HCEC 1CT (cell line): ENCODE measurements around the gene S1PR5.
"Not testable (repeated sequence)": the region's sequence is repeated elsewhere in the genome, so short reads cannot be mapped to it uniquely, and the experiment has no call there.

Experiments used
- DNase-seq: peaks from one replicate; pipeline ENCODE4 v3.0.0-alpha.2; 2017

S1PR5 gene

GRCh38 chr19:10543420-10544241 lies 26.4 kb upstream of the S1PR5 start, which contains the start of gene ATG4D:
ATG4D (plus strand) TSS chr19:10543904; CDS start chr19:10544091, 187 bp downstream.
- DNase-seq: peak; percentile 61

- no peak for DNase-seq
These were observed 25.8 kb upstream of the S1PR5 start for GRCh38 chr19:10543059-10543419.

GRCh38 chr19:10539016-10539415 lies 21.8 kb upstream of the S1PR5 start:
- not testable (repeated sequence) for DNase-seq

GRCh38 chr19:10538204-10538983 lies 21.1 kb upstream of the S1PR5 start:
- no peak for DNase-seq

GRCh38 chr19:10537668-10538067 lies 20.4 kb upstream of the S1PR5 start:
- no peak for DNase-seq

GRCh38 chr19:10535613-10536012 lies 18.4 kb upstream of the S1PR5 start:
- no peak for DNase-seq

- peak; percentile 65 for DNase-seq
These were observed 16.6 kb upstream of the S1PR5 start for GRCh38 chr19:10533646-10534386.

GRCh38 chr19:10532457-10532856 lies 15.2 kb upstream of the S1PR5 start:
- no peak for DNase-seq

- not testable (repeated sequence) for DNase-seq
These were observed 9.6 kb upstream of the S1PR5 start for GRCh38 chr19:10526887-10527286.

GRCh38 chr19:10525636-10526035 lies 8.4 kb upstream of the S1PR5 start:
- no peak for DNase-seq

GRCh38 chr19:10523135-10523636 lies 5.9 kb upstream of the S1PR5 start:
- no peak for DNase-seq

- no peak for DNase-seq
These were observed 4.4 kb upstream of the S1PR5 start for GRCh38 chr19:10521461-10522171.

- no peak for DNase-seq
These were observed 3.5 kb upstream of the S1PR5 start for GRCh38 chr19:10520652-10521318.

GRCh38 chr19:10519421-10519820 lies 2.2 kb upstream of the S1PR5 start:
- no peak for DNase-seq

- no peak for DNase-seq
These were observed 1.5 kb upstream of the S1PR5 start for GRCh38 chr19:10518444-10519361.

- DNase-seq: peak; percentile 7
These were observed 655 bp upstream of the S1PR5 start for GRCh38 chr19:10517760-10518443.

- peak; percentile 21 for DNase-seq
These were observed 468 bp downstream of the S1PR5 start for GRCh38 chr19:10516671-10517286.

- DNase-seq: no peak
These were observed 1.2 kb downstream of the S1PR5 start for GRCh38 chr19:10516064-10516385.

GRCh38 chr19:10514211-10515145 lies 2.8 kb downstream of the S1PR5 start:
- DNase-seq: no peak
